Measurements from ENCODE around the gene FNDC10.

DNA sequence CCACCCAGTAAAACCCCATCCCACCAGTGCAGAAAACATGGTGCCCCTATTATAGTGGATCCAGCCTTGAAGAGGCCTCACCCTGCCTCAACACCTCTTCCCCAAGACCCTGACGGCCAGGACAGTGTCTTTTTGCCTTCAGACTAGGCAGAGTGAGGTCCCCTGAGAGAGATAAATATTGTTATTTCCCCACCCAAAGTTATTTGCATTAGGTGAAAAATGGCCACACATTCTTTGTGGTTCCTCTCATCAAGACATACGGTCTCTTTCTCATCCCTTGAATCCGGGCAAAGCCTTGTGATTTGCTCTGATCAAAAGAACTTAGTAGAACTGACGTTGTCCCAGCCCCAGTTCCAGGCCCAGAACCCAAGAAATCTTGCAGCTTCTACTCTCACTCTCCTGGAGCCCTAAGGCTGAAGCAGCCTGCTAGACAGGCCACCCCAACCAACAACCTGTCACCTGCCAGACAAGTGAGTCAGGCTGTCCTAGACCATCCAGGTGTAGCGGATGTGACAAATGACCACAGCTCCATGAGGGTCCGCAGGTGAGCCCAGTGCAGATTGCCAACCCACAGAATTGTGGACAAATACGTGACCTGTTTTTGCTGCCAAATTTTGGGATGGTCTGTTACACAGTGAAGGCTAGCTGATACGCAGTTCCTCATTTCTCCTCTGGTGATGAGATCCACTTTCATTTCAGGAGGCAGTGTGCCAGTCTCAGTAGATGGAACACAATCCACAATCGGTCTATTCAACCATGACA is 17.2 kb downstream of the FNDC10 start:
- TF ChIP-seq POLR2A (IDR thresholded peaks at IDR 0.05; ENCODE audit: low read length) (no peak), GATA1 (IDR thresholded peaks at IDR 0.05; ENCODE audit: low read depth, low read length) (no peak)

Measured in erythroblast (primary cell).